Panc1 (cell line): ENCODE measurements around the gene ITFG2. TPM values are rescaled to one million over a fixed set of nuclear protein-coding genes. Genes with fewer than 3 reads are reported as not detected.

Experiments used
- ATAC-seq: fragments of 200-7000 bp; cut with Tn5 transposase; 2 replicates; pipeline ENCODE4 v1.9.1; 2020; ENCODE audit warnings: mild to moderate bottlenecking, moderate library complexity
- BruUV-seq: library from RNA; stranded (reverse); fragments of 400-500 nt; replicated peaks from 2 replicates; lab custom pipeline; 2021; lab: Mats Ljungman, UMichigan
- CTCF ChIA-PET: fragments of 300-600 bp; sonication (Branson Sonifier 250); formaldehyde crosslinking; loops from one replicate; lab custom pipeline; 2022; ENCODE audit warnings: antibody characterized with exemption; lab: Charles Lee
- POLR2A ChIA-PET: fragments of 300-600 bp; sonication (Branson Sonifier 250); formaldehyde crosslinking; loops from one replicate; lab custom pipeline; 2022; ENCODE audit warnings: antibody characterized with exemption; lab: Charles Lee
- DNase-seq: peaks from one replicate; pipeline ENCODE4 v3.0.0-alpha.2; 2010; ENCODE audit warnings: low read depth, low spot score
- H3K27ac ChIP-seq: 2 replicates; pipeline ENCODE4 v1.5.1; 2011; ENCODE audit warnings: mild to moderate bottlenecking, low read length, inconsistent platforms
- H3K27me3 ChIP-seq: fragments of 200-500 bp; sonication (Bioruptor generic); 2 replicates; pipeline ENCODE4 v1.6.0; 2014; ENCODE audit warnings: low read length, inconsistent platforms; ENCODE audit not compliant: control insufficient read depth, insufficient read depth
- H3K36me3 ChIP-seq: fragments of 200-500 bp; sonication (Bioruptor generic); 2 replicates; pipeline ENCODE4 v1.5.1; 2014; ENCODE audit warnings: inconsistent platforms, mild to moderate bottlenecking, low read length, moderate library complexity; ENCODE audit not compliant: control insufficient read depth, insufficient read depth
- H3K4me1 ChIP-seq: 2 replicates; pipeline ENCODE4 v1.5.1; 2011; ENCODE audit warnings: inconsistent platforms, mild to moderate bottlenecking, low read length, moderate library complexity; ENCODE audit not compliant: control insufficient read depth, insufficient read depth
- H3K4me3 ChIP-seq, 2 experiments: 2 replicates each; pipeline ENCODE4 v1.5.1; 2011 to 2012; ENCODE audit warnings: low read depth in 2 of 2, low read length in 2 of 2, mild to moderate bottlenecking in 2 of 2, inconsistent platforms in 1 of 2, moderate library complexity in 1 of 2
- H3K9me3 ChIP-seq: fragments of 200-500 bp; sonication (Bioruptor generic); 2 replicates; pipeline ENCODE4 v1.5.1; 2014; ENCODE audit warnings: low read depth, mild to moderate bottlenecking, inconsistent platforms, low read length, moderate library complexity; ENCODE audit not compliant: control insufficient read depth, insufficient read depth
- POLR2AphosphoS5 ChIP-seq: IDR thresholded peaks from 2 replicates; pipeline ENCODE4 v1.6.1; 2012; ENCODE audit warnings: mild to moderate bottlenecking, low read depth, low read length, moderate library complexity
- REST ChIP-seq, 2 experiments: IDR thresholded peaks; 2 replicates each; pipeline ENCODE4 v1.6.1; 2011 to 2012; ENCODE audit warnings: low read depth in 2 of 2, control low read depth in 1 of 2, low read length in 1 of 2, mild to moderate bottlenecking in 1 of 2, moderate library complexity in 1 of 2; ENCODE audit not compliant: insufficient read depth in 1 of 2
- SIN3A ChIP-seq: IDR thresholded peaks from 2 replicates; pipeline ENCODE4 v1.6.1; 2012; ENCODE audit warnings: low read depth, mild to moderate bottlenecking, low read length, moderate library complexity, borderline replicate concordance; ENCODE audit not compliant: insufficient read depth
- TCF7L2 ChIP-seq: IDR thresholded peaks from 2 replicates; pipeline ENCODE4 v1.6.1; 2011; ENCODE audit warnings: mild to moderate bottlenecking, low read depth, low read length, inconsistent platforms
- in situ Hi-C: cut with HindIII; loops from 2 replicates; pipeline ENCODE4 v1.10.0; 2016; ENCODE audit warnings: low sequenced_read_pairs, low pct_unique_long_range_greater_than_20kb
- intact Hi-C: fragments of 100-400 bp; cut with micrococcal nuclease; formaldehyde crosslinking; loops from one replicate; pipeline ENCODE4 v1.10.0; 2022; ENCODE audit not compliant: unreplicated experiment
- total RNA-seq: library from RNA; stranded (reverse); gene quantifications from one replicate; pipeline ENCODE4 v1.2.1, GENCODE V29; 2021; ENCODE audit not compliant: unreplicated experiment
- TF ChIP-seq, protein P1 (sequence below): fragments of 450-650 bp; IDR thresholded peaks from 2 replicates; pipeline ENCODE4 v1.5.1; 2017; ENCODE audit warnings: mild to moderate bottlenecking

Gene ITFG2
- total RNA-seq, 1 experiment from 2014 or later = 17.4 TPM

GRCh38 chr12:2829275-2829674, 16.8 kb downstream of the ITFG2 start:
- Histone ChIP-seq H3K4me1 (no peaks in the 10 kb centered on the region), H3K4me3 (no peak overlapping the region), H3K36me3 (0 out of 2 replicates have a peak, but pooled peaks cover under 1% of the 10 kb centered on the region), H3K27me3 (no peaks in the 10 kb centered on the region), H3K27ac (no peak overlapping the region), H3K9me3 (no peaks in the 10 kb centered on the region)
- TF ChIP-seq TCF7L2 = no peak
- no peak for TF ChIP-seq POLR2AphosphoS5
- TF ChIP-seq SIN3A = no peak
- TF ChIP-seq REST (IDR thresholded peaks at IDR 0.05; ENCODE audit: insufficient read depth in 1 of 2, low read depth in 2 of 2, low read length in 1 of 2) = no peak
- TF ChIP-seq, protein P1, sequence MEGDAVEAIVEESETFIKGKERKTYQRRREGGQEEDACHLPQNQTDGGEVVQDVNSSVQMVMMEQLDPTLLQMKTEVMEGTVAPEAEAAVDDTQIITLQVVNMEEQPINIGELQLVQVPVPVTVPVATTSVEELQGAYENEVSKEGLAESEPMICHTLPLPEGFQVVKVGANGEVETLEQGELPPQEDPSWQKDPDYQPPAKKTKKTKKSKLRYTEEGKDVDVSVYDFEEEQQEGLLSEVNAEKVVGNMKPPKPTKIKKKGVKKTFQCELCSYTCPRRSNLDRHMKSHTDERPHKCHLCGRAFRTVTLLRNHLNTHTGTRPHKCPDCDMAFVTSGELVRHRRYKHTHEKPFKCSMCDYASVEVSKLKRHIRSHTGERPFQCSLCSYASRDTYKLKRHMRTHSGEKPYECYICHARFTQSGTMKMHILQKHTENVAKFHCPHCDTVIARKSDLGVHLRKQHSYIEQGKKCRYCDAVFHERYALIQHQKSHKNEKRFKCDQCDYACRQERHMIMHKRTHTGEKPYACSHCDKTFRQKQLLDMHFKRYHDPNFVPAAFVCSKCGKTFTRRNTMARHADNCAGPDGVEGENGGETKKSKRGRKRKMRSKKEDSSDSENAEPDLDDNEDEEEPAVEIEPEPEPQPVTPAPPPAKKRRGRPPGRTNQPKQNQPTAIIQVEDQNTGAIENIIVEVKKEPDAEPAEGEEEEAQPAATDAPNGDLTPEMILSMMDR = no peak
- DNase-seq (no peak), ATAC-seq (no peak)
- POLR2A ChIA-PET = interaction anchor here (0.7 kb wide), 1 partner anchor 150 kb away, joined by 3 read pairs; no protein-coding TSS in a partner anchor
- in situ Hi-C loops = no loop called here
- intact Hi-C loops = no loop called here
- no TSS peak for BruUV-seq
- CTCF ChIA-PET = no interaction called here

GRCh38 chr12:2832550-2833127, 20.2 kb downstream of the ITFG2 start:
- no TSS peak for BruUV-seq
- DNase-seq (no peak), ATAC-seq (no peak)
- Histone ChIP-seq H3K9me3 (no peaks in the 10 kb centered on the region), H3K36me3 (no peaks in the 10 kb centered on the region), H3K27ac (no peak overlapping the region), H3K4me3 (no peak overlapping the region), H3K27me3 (no peaks in the 10 kb centered on the region), H3K4me1 (no peaks in the 10 kb centered on the region)
- CTCF ChIA-PET = no interaction called here
- POLR2A ChIA-PET = no interaction called here
- intact Hi-C loops (no loop called here), in situ Hi-C loops (no loop called here)
- TF ChIP-seq SIN3A = no peak
- TF ChIP-seq, protein P1 = no peak
- no peak for TF ChIP-seq POLR2AphosphoS5
- TF ChIP-seq TCF7L2 = no peak
- no peak for TF ChIP-seq REST (IDR thresholded peaks at IDR 0.05; ENCODE audit: insufficient read depth in 1 of 2, low read depth in 2 of 2, low read length in 1 of 2)
